Measurements from ENCODE around the gene ZFP69B. TPM values are rescaled to one million over a fixed set of nuclear protein-coding genes. Genes with fewer than 3 reads are reported as not detected.
"Not testable (repeated sequence)": the region's sequence is repeated elsewhere in the genome, so short reads cannot be mapped to it uniquely, and the experiment has no call there.

ZFP69B gene
- total and polyA plus RNA-seq, 8 donors: 0.85 to 2.4 (median 1.5) TPM

DNA sequence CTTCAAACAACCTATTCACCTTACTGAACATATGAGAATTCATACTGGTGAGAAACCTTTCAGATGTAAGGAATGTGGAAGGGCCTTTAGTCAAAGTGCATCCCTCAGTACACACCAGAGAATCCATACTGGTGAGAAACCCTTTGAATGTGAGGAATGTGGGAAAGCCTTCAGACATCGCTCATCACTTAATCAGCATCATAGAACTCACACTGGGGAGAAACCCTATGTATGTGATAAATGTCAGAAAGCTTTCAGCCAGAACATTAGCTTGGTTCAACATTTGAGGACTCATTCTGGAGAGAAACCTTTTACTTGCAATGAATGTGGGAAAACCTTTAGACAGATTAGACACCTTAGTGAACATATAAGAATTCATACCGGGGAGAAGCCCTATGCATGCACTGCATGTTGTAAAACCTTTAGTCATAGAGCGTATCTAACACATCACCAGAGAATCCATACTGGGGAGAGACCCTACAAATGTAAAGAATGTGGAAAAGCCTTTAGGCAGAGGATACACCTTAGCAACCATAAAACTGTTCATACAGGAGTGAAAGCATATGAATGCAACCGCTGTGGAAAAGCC lies 45.1 kb downstream of the ZFP69B start:
- DNase-seq (no peak), ATAC-seq (no peak), FAIRE-seq (no peak)
- WGBS, 2 donors: 95 to 98% methylated on average over 4 of the region's 4 CpGs
- H3K27ac ChIP-seq: no peak overlapping the region
- H3K9me3 ChIP-seq: peaks cover 0 to 15% (median 2%) of the 10 kb centered on the region in 4 donors
- H3K4me1 ChIP-seq: no peaks in the 10 kb centered on the region
- intact Hi-C loops (cut with DNase I): no loop called here
- H3K36me3 ChIP-seq: peaks cover 0 to 9% (median 7%) of the 10 kb centered on the region in 3 donors
- TF ChIP-seq, protein P1, sequence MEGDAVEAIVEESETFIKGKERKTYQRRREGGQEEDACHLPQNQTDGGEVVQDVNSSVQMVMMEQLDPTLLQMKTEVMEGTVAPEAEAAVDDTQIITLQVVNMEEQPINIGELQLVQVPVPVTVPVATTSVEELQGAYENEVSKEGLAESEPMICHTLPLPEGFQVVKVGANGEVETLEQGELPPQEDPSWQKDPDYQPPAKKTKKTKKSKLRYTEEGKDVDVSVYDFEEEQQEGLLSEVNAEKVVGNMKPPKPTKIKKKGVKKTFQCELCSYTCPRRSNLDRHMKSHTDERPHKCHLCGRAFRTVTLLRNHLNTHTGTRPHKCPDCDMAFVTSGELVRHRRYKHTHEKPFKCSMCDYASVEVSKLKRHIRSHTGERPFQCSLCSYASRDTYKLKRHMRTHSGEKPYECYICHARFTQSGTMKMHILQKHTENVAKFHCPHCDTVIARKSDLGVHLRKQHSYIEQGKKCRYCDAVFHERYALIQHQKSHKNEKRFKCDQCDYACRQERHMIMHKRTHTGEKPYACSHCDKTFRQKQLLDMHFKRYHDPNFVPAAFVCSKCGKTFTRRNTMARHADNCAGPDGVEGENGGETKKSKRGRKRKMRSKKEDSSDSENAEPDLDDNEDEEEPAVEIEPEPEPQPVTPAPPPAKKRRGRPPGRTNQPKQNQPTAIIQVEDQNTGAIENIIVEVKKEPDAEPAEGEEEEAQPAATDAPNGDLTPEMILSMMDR (IDR thresholded peaks at IDR 0.05): no peak
- no peak overlapping the region for H3K4me3 ChIP-seq
- no peaks in the 10 kb centered on the region for H3K27me3 ChIP-seq

GRCh38 chr1:40502651-40503050 lies 52.4 kb downstream of the ZFP69B start:
- FAIRE-seq; H3K4me3 ChIP-seq; H3K27ac ChIP-seq; DNase-seq; H3K9me3 ChIP-seq; ATAC-seq; H3K36me3 ChIP-seq; H3K4me1 ChIP-seq; intact Hi-C loops (cut with DNase I); H3K27me3 ChIP-seq: not testable (repeated sequence)
- WGBS, 2 donors: 96 to 100% methylated on average over 4 of the region's 4 CpGs

DNA sequence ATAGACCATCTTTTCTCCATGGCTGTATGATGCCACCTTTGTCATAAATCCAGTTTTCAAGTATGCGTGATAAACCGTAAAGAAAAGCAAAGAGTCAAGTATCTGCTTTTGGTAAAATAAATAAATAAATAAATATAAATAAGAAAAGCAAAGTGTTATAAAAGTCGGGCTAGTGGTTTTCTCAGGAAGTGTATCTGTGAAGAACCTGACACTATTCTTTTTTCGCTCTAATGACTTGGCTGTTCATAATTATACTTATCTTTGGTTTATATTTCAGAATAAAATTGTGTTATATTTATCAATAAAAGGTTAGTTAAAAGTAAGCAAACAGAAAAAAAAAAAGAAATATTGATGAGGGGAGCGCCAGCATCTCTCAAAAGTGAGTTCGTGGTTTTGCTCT lies 57.7 kb downstream of the ZFP69B start:
- TF ChIP-seq, protein P1 (IDR thresholded peaks at IDR 0.05): no peak
- no peaks in the 10 kb centered on the region for H3K9me3 ChIP-seq
- no peaks in the 10 kb centered on the region for H3K36me3 ChIP-seq
- no peaks in the 10 kb centered on the region for H3K27me3 ChIP-seq
- DNase-seq (no peak), FAIRE-seq (no peak), ATAC-seq (no peak)
- peak overlapping the region; percentile 70 to 80 (median 75) for H3K4me3 ChIP-seq
- 62% methylated on average over 6 of the region's 6 CpGs for WGBS, 2 donors
- H3K27ac ChIP-seq: peak overlapping the region in 2 of 4 donors; percentile 46 to 65
- intact Hi-C loops (cut with DNase I): no loop called here
- H3K4me1 ChIP-seq: peaks cover 0 to 5% (median 0%) of the 10 kb centered on the region in 3 donors

DNA sequence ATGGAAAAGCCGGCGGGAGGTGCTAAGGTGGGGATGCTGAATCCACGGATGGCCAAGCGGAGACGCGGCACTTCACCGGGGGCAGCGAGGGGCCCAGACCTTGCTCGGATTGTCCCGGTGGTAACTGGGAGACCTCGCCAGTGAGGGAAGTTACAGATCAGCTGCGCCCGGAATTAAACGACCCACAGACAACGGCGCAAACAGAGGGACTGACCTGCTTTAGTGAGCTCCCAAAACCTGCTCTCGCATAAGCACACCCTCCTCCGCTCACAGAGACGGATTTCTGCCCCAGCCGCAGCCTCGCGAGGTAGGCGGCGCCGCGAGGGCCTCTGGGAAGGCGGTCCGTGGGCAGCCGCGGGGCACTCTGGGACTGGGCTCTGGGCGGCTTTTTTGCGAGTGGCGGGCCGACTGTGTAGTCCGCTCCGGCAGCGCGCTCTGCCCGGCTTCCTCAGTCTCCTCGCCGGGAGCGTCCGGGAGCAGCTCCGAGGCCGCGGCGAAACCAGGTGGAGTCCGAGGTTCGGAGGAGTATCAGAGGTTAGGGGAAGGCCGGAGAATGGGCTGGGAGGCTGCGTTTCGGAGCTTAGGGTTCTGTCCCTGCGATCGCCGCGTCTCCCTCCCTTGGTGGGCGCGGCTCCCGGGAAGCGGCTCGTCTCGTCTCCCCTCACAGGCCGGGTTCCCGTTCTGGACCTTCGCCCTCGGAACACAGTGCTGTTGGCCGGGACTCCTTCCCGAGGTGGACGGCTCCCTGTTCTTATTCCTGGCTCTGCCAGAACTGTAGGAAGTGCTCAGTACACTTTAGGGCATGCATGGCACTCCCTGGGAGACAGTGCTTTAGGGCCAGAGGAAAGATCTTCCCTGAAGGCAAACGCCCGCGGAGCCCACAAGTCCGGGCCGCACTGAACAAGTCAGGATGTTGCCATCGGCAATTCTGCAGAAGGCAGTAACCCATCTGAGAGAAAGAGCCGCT lies 58.4 kb downstream of the ZFP69B start, which contains the start of gene EXO5:
TSS of gene EXO5 (plus strand) at position 393 of the 967 bp plus-strand sequence. CDS start 5,778 bp downstream, outside the sequence.
- H3K4me1 ChIP-seq: peaks cover 0 to 5% (median 0%) of the 10 kb centered on the region in 3 donors
- FAIRE-seq: no peak
- H3K9me3 ChIP-seq: no peaks in the 10 kb centered on the region
- peak within 1 kb of the TSS; percentile 70 to 80 (median 75) for H3K4me3 ChIP-seq
- TF ChIP-seq, protein P1 (IDR thresholded peaks at IDR 0.05): no peak
- no peaks in the 10 kb centered on the region for H3K36me3 ChIP-seq
- peak within 1 kb of the TSS in 3 of 4 donors; percentile 14 to 65 (median 46) for H3K27ac ChIP-seq
- intact Hi-C loops (cut with DNase I): no loop called here
- ATAC-seq: peak; percentile 99 to 100 (median 100)
- peak; percentile 66 to 92 (median 76) for DNase-seq
- no peaks in the 10 kb centered on the region for H3K27me3 ChIP-seq
- WGBS, 2 donors: 1% methylated on average over 74 to 76 of the region's 76 CpGs

Other genes starting within 250 kb of the ZFP69B start
- gene TMCO2, start 202.5 kb upstream of the ZFP69B start, total RNA-seq: not detected
- gene TMCO2, start 202.5 kb upstream of the ZFP69B start, polyA plus RNA-seq: not detected
- 10 to 100 TPM in 5 of 6 donors, 1 to 10 TPM in 1; 9.9 to 29.8 (median 12.4) TPM for gene ZMPSTE24, start 192.2 kb upstream of the ZFP69B start, total RNA-seq
- 10 to 100 TPM in 1 of 2 donors, 1 to 10 TPM in 1; 6.9 to 17.0 TPM for gene ZMPSTE24, start 192.2 kb upstream of the ZFP69B start, polyA plus RNA-seq
- 10 to 100 TPM in 1 of 6 donors, 1 to 10 TPM in 3, under 1 TPM in 2; 0.55 to 10.9 (median 1.8) TPM for gene COL9A2, start 133.2 kb upstream of the ZFP69B start, total RNA-seq
- 1 to 10 TPM; 5.4 to 7.5 TPM for gene COL9A2, start 133.2 kb upstream of the ZFP69B start, polyA plus RNA-seq
- gene SMAP2, start 76.7 kb upstream of the ZFP69B start, total RNA-seq: 10 to 100 TPM in 3 of 6 donors, 1 to 10 TPM in 3; 7.2 to 26.1 (median 12.3) TPM
- gene SMAP2, start 76.7 kb upstream of the ZFP69B start, polyA plus RNA-seq: 10 to 100 TPM in 1 of 2 donors, 1 to 10 TPM in 1; 9.6 to 19.0 TPM
- gene ZFP69, start 26.8 kb downstream of the ZFP69B start, total RNA-seq: 1 to 10 TPM; 1.2 to 2.5 (median 1.4) TPM
- gene ZFP69, start 26.8 kb downstream of the ZFP69B start, polyA plus RNA-seq: 1 to 10 TPM; 2.2 to 2.8 TPM
- 1 to 10 TPM; 1.9 to 4.5 (median 2.6) TPM for gene EXO5, start 58.3 kb downstream of the ZFP69B start, total RNA-seq
- 1 to 10 TPM; 3.2 to 6.1 TPM for gene EXO5, start 58.3 kb downstream of the ZFP69B start, polyA plus RNA-seq
- gene ZNF684, start 81.2 kb downstream of the ZFP69B start, total RNA-seq: 1 to 10 TPM; 1.6 to 4.1 (median 2.9) TPM
- 1 to 10 TPM; 2.3 to 5.3 TPM for gene ZNF684, start 81.2 kb downstream of the ZFP69B start, polyA plus RNA-seq
- 1 to 10 TPM in 1 of 6 donors, under 1 TPM in 5; 0.55 to 2.7 (median 0.77) TPM for gene RIMS3, start 215.2 kb downstream of the ZFP69B start, total RNA-seq
- gene RIMS3, start 215.2 kb downstream of the ZFP69B start, polyA plus RNA-seq: under 1 TPM; 0.49 to 0.54 TPM
- 10 to 100 TPM; 23.0 to 39.6 (median 28.2) TPM for gene NFYC, start 241.2 kb downstream of the ZFP69B start, total RNA-seq
- gene NFYC, start 241.2 kb downstream of the ZFP69B start, polyA plus RNA-seq: 10 to 100 TPM; 21.3 to 33.8 TPM

Data from pancreas (tissue), 10 donors.